Inflammatory macrophage treated with lipopolysaccharide for 4 hours (primary cell): Measurements from ENCODE around the gene NOS1.

Experiments used
- DNase-seq: peaks from one replicate; pipeline ENCODE4 v3.0.0-alpha.2; 2020

The NOS1 gene

GRCh38 chr12:117363056-117363662 is 1.7 kb upstream of the NOS1 start:
- DNase-seq = no peak

GRCh38 chr12:117362391-117362790 is 965 bp upstream of the NOS1 start:
- no peak for DNase-seq

- no peak for DNase-seq
Observed at GRCh38 chr12:117361905-117362304, 479 bp upstream of the NOS1 start.

- DNase-seq = no peak
Observed at GRCh38 chr12:117360551-117361346, 677 bp downstream of the NOS1 start.

GRCh38 chr12:117360222-117360550 is 1.2 kb downstream of the NOS1 start:
- no peak for DNase-seq

- DNase-seq = no peak
Observed at GRCh38 chr12:117359029-117359845, 2.2 kb downstream of the NOS1 start.

- DNase-seq = no peak
Observed at GRCh38 chr12:117356048-117356447, 5.4 kb downstream of the NOS1 start.

- no peak for DNase-seq
Observed at GRCh38 chr12:117352883-117353282, 8.5 kb downstream of the NOS1 start.

- no peak for DNase-seq
Observed at GRCh38 chr12:117352206-117352605, 9.2 kb downstream of the NOS1 start.

- no peak for DNase-seq
Observed at GRCh38 chr12:117350140-117350539, 11.3 kb downstream of the NOS1 start.

- DNase-seq = no peak
Observed at GRCh38 chr12:117347588-117347987, 13.8 kb downstream of the NOS1 start.

GRCh38 chr12:117344716-117345115 is 16.7 kb downstream of the NOS1 start:
- no peak for DNase-seq

- no peak for DNase-seq
Observed at GRCh38 chr12:117343849-117344248, 17.6 kb downstream of the NOS1 start.

GRCh38 chr12:117343296-117343695 is 18.1 kb downstream of the NOS1 start:
- DNase-seq = no peak

GRCh38 chr12:117342682-117343081 is 18.7 kb downstream of the NOS1 start:
- DNase-seq = no peak

GRCh38 chr12:117342247-117342646 is 19.2 kb downstream of the NOS1 start:
- no peak for DNase-seq

- no peak for DNase-seq
Observed at GRCh38 chr12:117339104-117339503, 22.3 kb downstream of the NOS1 start.

GRCh38 chr12:117334855-117335587 is 26.4 kb downstream of the NOS1 start:
- no peak for DNase-seq

GRCh38 chr12:117334051-117334450 is 27.4 kb downstream of the NOS1 start:
- no peak for DNase-seq

- DNase-seq = no peak
Observed at GRCh38 chr12:117333331-117333881, 28.0 kb downstream of the NOS1 start.

GRCh38 chr12:117331691-117332090 is 29.7 kb downstream of the NOS1 start:
- DNase-seq = no peak

GRCh38 chr12:117330441-117331113 is 30.8 kb downstream of the NOS1 start:
- no peak for DNase-seq
